ENCODE measurements around the gene LDB3. TPM values are rescaled to one million over a fixed set of nuclear protein-coding genes. Genes with fewer than 3 reads are reported as not detected.
A peak's percentile ranks its signal among the peaks of the same experiment; 100 is the strongest.

Gene LDB3
- total RNA-seq, 1 experiment from 2014 or later, result 0.63 TPM

DNA sequence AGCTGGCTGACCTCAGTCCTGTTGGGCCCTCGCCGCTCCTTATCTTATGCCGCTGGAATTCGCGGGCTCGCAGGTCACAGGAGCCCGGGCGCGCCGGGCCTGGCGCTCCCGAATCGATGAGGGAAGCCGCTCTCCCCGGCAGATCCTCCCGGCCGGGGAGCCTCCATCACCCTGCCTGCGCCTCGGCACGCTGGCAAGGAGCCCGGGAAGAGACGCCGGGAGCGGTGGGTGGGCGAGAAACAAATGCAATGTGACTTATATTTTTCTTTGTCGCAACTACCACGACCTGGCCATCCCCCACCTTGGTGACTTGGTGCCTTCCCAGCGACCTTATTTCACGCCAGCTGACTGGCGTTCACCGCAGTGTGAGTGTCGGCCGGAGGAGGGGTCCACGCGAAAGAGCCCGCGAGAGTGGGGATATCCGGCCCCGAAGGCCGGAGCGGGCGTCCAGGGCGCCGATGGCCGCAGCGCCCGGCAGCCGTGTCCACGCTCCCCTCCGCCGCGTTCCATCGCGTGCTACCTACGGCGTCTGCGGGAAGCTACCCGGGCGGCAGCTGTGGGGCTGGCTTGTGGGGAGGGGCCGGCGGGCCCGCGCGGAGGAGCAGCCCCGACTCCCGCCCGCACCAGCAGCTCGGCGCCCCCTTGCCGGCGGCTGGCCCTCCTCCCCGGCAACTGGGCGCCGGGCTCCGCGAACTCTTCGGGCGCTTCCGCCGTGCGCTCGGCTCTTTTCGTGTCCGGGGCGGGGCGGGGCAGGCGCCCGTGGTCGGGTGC, 87.6 kb downstream of the LDB3 start:
- Histone ChIP-seq H3K4me3 (peak overlapping the region; percentile 78), H3K36me3 (ENCODE audit: low read depth) (no peaks in the 10 kb centered on the region), H3K4me1 (replicated peaks; ENCODE audit: insufficient read depth) (peaks cover 26% of the 10 kb centered on the region), H3K27ac (peak overlapping the region; percentile 56), H4K20me1 (ENCODE audit: insufficient read depth) (no peaks in the 10 kb centered on the region), H3K79me2 (ENCODE audit: low read depth) (peaks cover 53% of the 10 kb centered on the region), H3K4me2 (peak overlapping the region; percentile 83), H2AFZ (peak overlapping the region; percentile 89), H3K27me3 (ENCODE audit: insufficient read depth, low read depth) (no peaks in the 10 kb centered on the region), H3K9me3 (ENCODE audit: insufficient read depth, low read depth) (no peaks in the 10 kb centered on the region), H3K9me2 (ENCODE audit: insufficient read depth) (no peaks in the 10 kb centered on the region), H3F3A (ENCODE audit: insufficient read depth, low read depth) (peaks cover 7% of the 10 kb centered on the region; the same call in 1 of the 2 replicates)
- CTCF ChIA-PET, result no interaction called here
- BruUV-seq (replicated peaks), result no TSS peak
- TF ChIP-seq, protein P1, sequence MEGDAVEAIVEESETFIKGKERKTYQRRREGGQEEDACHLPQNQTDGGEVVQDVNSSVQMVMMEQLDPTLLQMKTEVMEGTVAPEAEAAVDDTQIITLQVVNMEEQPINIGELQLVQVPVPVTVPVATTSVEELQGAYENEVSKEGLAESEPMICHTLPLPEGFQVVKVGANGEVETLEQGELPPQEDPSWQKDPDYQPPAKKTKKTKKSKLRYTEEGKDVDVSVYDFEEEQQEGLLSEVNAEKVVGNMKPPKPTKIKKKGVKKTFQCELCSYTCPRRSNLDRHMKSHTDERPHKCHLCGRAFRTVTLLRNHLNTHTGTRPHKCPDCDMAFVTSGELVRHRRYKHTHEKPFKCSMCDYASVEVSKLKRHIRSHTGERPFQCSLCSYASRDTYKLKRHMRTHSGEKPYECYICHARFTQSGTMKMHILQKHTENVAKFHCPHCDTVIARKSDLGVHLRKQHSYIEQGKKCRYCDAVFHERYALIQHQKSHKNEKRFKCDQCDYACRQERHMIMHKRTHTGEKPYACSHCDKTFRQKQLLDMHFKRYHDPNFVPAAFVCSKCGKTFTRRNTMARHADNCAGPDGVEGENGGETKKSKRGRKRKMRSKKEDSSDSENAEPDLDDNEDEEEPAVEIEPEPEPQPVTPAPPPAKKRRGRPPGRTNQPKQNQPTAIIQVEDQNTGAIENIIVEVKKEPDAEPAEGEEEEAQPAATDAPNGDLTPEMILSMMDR (conservative IDR thresholded peaks at IDR 0.05), result no peak
- no peak for TF ChIP-seq EZH2 (IDR thresholded peaks at IDR 0.05; ENCODE audit: low read depth)
- intact Hi-C loops (cut with micrococcal nuclease; ENCODE audit: unreplicated experiment), result loop anchor here (2.0 to 5.0 kb wide), 3 partner anchors 36 to 337 kb away; no protein-coding TSS in a partner anchor
- POLR2A ChIA-PET (ENCODE audit: unreplicated experiment), result interaction anchor here (0.6 kb wide), 1 partner anchor 1594 kb away, joined by 5 read pairs; no protein-coding TSS in a partner anchor
- peak; percentile 61 to 62 for DNase-seq

DNA sequence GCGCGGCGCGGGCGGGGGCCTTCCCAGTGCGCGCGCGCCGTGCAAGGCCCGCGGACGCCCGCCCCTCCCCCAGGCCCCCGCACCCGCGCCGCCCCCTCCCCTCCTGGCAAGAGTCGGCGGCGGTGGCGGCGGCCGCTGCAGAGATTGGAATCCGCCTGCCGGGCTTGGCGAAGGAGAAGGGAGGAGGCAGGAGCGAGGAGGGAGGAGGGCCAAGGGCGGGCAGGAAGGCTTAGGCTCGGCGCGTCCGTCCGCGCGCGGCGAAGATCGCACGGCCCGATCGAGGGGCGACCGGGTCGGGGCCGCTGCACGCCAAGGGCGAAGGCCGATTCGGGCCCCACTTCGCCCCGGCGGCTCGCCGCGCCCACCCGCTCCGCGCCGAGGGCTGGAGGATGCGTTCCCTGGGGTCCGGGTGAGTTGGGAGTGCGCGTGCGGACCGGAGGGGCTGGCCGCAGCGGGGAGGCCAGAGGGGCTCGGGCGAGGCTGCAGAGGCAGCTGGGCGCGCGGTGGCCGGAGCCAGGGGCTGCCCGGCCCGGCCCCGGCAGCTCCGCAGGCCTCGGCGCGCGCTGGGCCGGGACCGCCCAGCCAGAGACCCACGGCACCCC, 88.3 kb downstream of the LDB3 start, which contains the start of gene BMPR1A:
Gene BMPR1A (plus strand): TSS at position 109 of the 602 bp plus-strand sequence. CDS start 119,400 bp downstream, outside the sequence.
- Histone ChIP-seq H3K36me3 (ENCODE audit: low read depth) (no peaks in the 10 kb centered on the region), H3K9me2 (ENCODE audit: insufficient read depth) (no peaks in the 10 kb centered on the region), H2AFZ (peak within 1 kb of the TSS; percentile 89), H3K9me3 (ENCODE audit: insufficient read depth, low read depth) (no peaks in the 10 kb centered on the region), H3K27ac (peak within 1 kb of the TSS; percentile 70), H3F3A (ENCODE audit: insufficient read depth, low read depth) (peaks cover 7% of the 10 kb centered on the region; the same call in 1 of the 2 replicates), H3K79me2 (ENCODE audit: low read depth) (peaks cover 60% of the 10 kb centered on the region), H3K4me3 (peak within 1 kb of the TSS; percentile 78), H3K4me1 (replicated peaks; ENCODE audit: insufficient read depth) (peaks cover 26% of the 10 kb centered on the region), H3K4me2 (peak within 1 kb of the TSS; percentile 83), H4K20me1 (ENCODE audit: insufficient read depth) (no peaks in the 10 kb centered on the region), H3K27me3 (ENCODE audit: insufficient read depth, low read depth) (no peaks in the 10 kb centered on the region)
- peak in 1 of 2 experiments; percentile 87 for DNase-seq
- TF ChIP-seq, protein P1 (conservative IDR thresholded peaks at IDR 0.05), result no peak
- TF ChIP-seq EZH2 (IDR thresholded peaks at IDR 0.05; ENCODE audit: low read depth), result no peak
- intact Hi-C loops (cut with micrococcal nuclease; ENCODE audit: unreplicated experiment), result loop anchor here (2.0 to 5.0 kb wide), 3 partner anchors 36 to 336 kb away; no protein-coding TSS in a partner anchor
- CTCF ChIA-PET, result no interaction called here
- POLR2A ChIA-PET (ENCODE audit: unreplicated experiment), result interaction anchor here (0.6 kb wide), 1 partner anchor 1594 kb away, joined by 5 read pairs; no protein-coding TSS in a partner anchor
- no TSS peak for BruUV-seq (replicated peaks)
